ENCODE data around the gene GRAP2.

The GRAP2 gene

DNA sequence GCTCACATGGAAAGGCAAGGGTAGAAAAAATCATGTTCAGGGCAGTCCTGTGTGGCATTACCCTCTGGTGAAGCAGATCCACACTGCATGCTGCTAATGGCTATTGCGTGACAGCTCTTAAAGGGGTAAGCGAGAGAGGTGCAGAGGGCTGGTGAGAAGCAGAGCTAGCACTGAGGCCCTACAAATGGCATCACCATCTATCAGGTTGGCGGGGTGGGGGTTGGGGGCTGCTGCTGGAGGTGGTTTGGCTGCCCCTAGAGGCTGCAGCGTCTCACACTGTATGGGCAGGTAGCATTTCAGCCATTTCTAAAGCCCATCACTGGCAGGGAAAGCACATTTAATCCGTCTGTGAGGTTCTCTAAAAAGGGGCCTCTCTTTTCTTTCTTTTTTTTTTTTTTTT, 42.5 kb downstream of the GRAP2 start:
- Histone ChIP-seq H3K4me1 (ENCODE audit: insufficient read depth, low read length, poor library complexity, severe bottlenecking) (peaks cover 85% of the 10 kb centered on the region), H3K9me2 (replicated peaks; ENCODE audit: low read depth, low read length) (no peaks in the 10 kb centered on the region), H3K27me3 (ENCODE audit: insufficient read depth, low read length, poor library complexity, severe bottlenecking) (no peaks in the 10 kb centered on the region), H3K36me3 (ENCODE audit: insufficient read depth, low read length) (peaks cover 31% of the 10 kb centered on the region), H3K79me2 (ENCODE audit: insufficient read depth, low read length) (peaks cover 100% of the 10 kb centered on the region), H3K9me3 (ENCODE audit: insufficient read depth, low read depth, low read length) (no peaks in the 10 kb centered on the region), H2AFZ (ENCODE audit: low read length) (no peak overlapping the region), H4K20me1 (ENCODE audit: insufficient read depth, low read length, poor library complexity, severe bottlenecking) (peaks cover 9% of the 10 kb centered on the region), H3K4me2 (ENCODE audit: low read depth, low read length, poor library complexity, severe bottlenecking) (peak overlapping the region; percentile 52), H3K9ac (ENCODE audit: low read depth, low read length, poor library complexity, severe bottlenecking) (peak overlapping the region; percentile 42), H3F3A (ENCODE audit: low read depth) (no peaks in the 10 kb centered on the region), H3K4me3 (ENCODE audit: low read length, poor library complexity, severe bottlenecking) (no peak overlapping the region)
- TF ChIP-seq, protein P1, sequence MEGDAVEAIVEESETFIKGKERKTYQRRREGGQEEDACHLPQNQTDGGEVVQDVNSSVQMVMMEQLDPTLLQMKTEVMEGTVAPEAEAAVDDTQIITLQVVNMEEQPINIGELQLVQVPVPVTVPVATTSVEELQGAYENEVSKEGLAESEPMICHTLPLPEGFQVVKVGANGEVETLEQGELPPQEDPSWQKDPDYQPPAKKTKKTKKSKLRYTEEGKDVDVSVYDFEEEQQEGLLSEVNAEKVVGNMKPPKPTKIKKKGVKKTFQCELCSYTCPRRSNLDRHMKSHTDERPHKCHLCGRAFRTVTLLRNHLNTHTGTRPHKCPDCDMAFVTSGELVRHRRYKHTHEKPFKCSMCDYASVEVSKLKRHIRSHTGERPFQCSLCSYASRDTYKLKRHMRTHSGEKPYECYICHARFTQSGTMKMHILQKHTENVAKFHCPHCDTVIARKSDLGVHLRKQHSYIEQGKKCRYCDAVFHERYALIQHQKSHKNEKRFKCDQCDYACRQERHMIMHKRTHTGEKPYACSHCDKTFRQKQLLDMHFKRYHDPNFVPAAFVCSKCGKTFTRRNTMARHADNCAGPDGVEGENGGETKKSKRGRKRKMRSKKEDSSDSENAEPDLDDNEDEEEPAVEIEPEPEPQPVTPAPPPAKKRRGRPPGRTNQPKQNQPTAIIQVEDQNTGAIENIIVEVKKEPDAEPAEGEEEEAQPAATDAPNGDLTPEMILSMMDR (conservative IDR thresholded peaks at IDR 0.05; ENCODE audit: low read length): peak; percentile 55
- TF ChIP-seq EZH2phosphoT487 (IDR thresholded peaks at IDR 0.05; ENCODE audit: borderline replicate concordance): no peak

DNA sequence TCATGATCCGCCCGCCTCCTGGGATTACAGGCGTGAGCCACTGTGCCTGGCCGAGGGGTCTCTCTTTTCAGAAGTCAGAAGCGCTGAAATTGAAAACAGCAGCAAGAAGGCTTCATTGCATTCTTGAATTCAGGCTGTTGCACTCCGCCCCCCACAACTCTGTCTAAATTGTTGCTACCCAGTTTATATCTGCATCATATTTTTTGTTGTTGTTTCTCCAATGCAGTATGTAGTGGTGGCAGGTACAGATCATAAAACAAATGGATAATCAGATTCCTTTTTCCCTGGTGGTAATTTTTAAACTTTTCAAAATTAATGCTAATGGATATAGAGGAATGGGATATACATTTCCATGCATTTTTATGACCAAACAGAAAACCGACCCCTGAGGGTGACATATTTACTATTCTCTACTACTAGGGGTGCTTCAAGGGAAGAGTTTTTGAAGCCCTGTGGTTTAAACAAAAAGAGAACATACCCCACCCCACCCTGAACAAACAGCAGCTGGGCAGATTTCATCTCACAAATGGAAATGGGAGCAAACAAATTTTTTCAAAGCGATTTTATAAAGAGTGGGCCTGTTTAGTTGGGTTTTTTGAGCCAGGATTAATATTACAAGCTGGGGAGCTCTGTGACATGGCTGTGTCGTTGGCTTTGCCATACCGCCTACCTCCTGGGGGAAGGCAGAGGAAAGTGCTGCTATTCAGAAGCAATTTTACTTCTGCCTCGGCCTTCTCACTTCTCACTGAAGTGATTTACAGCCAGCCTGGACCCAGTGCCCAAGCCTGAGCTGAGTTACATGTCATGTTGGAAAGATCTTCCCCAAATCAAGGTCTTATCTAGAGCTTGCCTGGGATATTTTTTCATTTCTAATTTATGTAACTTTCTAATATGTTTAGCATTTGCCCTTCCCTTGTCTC, 43.3 kb downstream of the GRAP2 start:
- H3K4me3 ChIP-seq (ENCODE audit: low read length, poor library complexity, severe bottlenecking): no peak overlapping the region
- peaks cover 33% of the 10 kb centered on the region for H3K36me3 ChIP-seq (ENCODE audit: insufficient read depth, low read length)
- H3K9me3 ChIP-seq (ENCODE audit: insufficient read depth, low read depth, low read length): no peaks in the 10 kb centered on the region
- peaks cover 87% of the 10 kb centered on the region for H3K4me1 ChIP-seq (ENCODE audit: insufficient read depth, low read length, poor library complexity, severe bottlenecking)
- H3K9ac ChIP-seq (ENCODE audit: low read depth, low read length, poor library complexity, severe bottlenecking): peak overlapping the region; percentile 56
- no peaks in the 10 kb centered on the region for H3K9me2 ChIP-seq (replicated peaks; ENCODE audit: low read depth, low read length)
- TF ChIP-seq EZH2phosphoT487 (IDR thresholded peaks at IDR 0.05; ENCODE audit: borderline replicate concordance): no peak
- TF ChIP-seq, protein P1 (conservative IDR thresholded peaks at IDR 0.05; ENCODE audit: low read length): no peak
- H3K27me3 ChIP-seq (ENCODE audit: insufficient read depth, low read length, poor library complexity, severe bottlenecking): no peaks in the 10 kb centered on the region
- H4K20me1 ChIP-seq (ENCODE audit: insufficient read depth, low read length, poor library complexity, severe bottlenecking): peaks cover 9% of the 10 kb centered on the region
- H3K4me2 ChIP-seq (ENCODE audit: low read depth, low read length, poor library complexity, severe bottlenecking): peak overlapping the region; percentile 29
- no peak overlapping the region for H2AFZ ChIP-seq (ENCODE audit: low read length)
- H3K79me2 ChIP-seq (ENCODE audit: insufficient read depth, low read length): peaks cover 100% of the 10 kb centered on the region
- H3F3A ChIP-seq (ENCODE audit: low read depth): no peaks in the 10 kb centered on the region

DNA sequence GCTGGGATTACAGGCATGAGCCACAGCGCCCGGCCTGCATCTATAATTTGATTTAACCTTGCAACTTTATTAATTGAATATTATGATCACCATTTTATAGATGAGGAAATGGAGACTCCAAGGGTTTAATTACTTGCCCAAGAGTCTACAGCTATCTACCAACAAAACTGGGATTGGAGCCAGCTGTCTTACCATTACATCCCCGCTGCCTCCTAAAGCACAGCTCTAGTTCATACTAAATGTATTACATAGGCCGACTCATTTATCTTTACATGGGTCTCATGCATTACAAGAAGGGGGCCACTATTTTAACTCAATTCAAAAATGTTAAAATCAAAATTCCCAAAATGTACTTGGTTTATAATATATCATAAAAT, 45.2 kb downstream of the GRAP2 start:
- no peak for TF ChIP-seq EZH2phosphoT487 (IDR thresholded peaks at IDR 0.05; ENCODE audit: borderline replicate concordance)
- TF ChIP-seq, protein P1 (conservative IDR thresholded peaks at IDR 0.05; ENCODE audit: low read length): no peak
- no peaks in the 10 kb centered on the region for H3K9me3 ChIP-seq (ENCODE audit: insufficient read depth, low read depth, low read length)
- peaks cover 96% of the 10 kb centered on the region for H3K79me2 ChIP-seq (ENCODE audit: insufficient read depth, low read length)
- H3K9me2 ChIP-seq (replicated peaks; ENCODE audit: low read depth, low read length): no peaks in the 10 kb centered on the region
- no peak overlapping the region for H2AFZ ChIP-seq (ENCODE audit: low read length)
- peak overlapping the region; percentile 45 for H3K4me2 ChIP-seq (ENCODE audit: low read depth, low read length, poor library complexity, severe bottlenecking)
- H3K36me3 ChIP-seq (ENCODE audit: insufficient read depth, low read length): peaks cover 47% of the 10 kb centered on the region
- peaks cover 93% of the 10 kb centered on the region for H3K4me1 ChIP-seq (ENCODE audit: insufficient read depth, low read length, poor library complexity, severe bottlenecking)
- peak overlapping the region; percentile 44 for H3K9ac ChIP-seq (ENCODE audit: low read depth, low read length, poor library complexity, severe bottlenecking)
- peaks cover 7% of the 10 kb centered on the region for H3F3A ChIP-seq (ENCODE audit: low read depth)
- no peak overlapping the region for H3K4me3 ChIP-seq (ENCODE audit: low read length, poor library complexity, severe bottlenecking)
- H4K20me1 ChIP-seq (ENCODE audit: insufficient read depth, low read length, poor library complexity, severe bottlenecking): peaks cover 5% of the 10 kb centered on the region
- H3K27me3 ChIP-seq (ENCODE audit: insufficient read depth, low read length, poor library complexity, severe bottlenecking): no peaks in the 10 kb centered on the region

All from Loucy (cell line).